CD14-positive monocyte (primary cell): ENCODE data around the gene DUS2. TPM values are rescaled to one million over a fixed set of nuclear protein-coding genes. Genes with fewer than 3 reads are reported as not detected.

Experiments used
- DNase-seq, 3 donors: peaks; one replicate each; pipeline ENCODE4 v3.0.0-alpha.2; 2011 to 2022
- H2AFZ ChIP-seq: 2 replicates; pipeline ENCODE4 v1.6.0; 2012; ENCODE audit warnings: mild to moderate bottlenecking, low read depth, low read length, inconsistent platforms; ENCODE audit not compliant: insufficient read depth, poor library complexity, severe bottlenecking
- H3K27ac ChIP-seq, 2 donors: 1 replicate in 1 of 2; 2 replicates in 1 of 2; pipeline ENCODE4 v1.5.1; 2012 to 2013; ENCODE audit warnings: low read length in 2 of 2, control low read depth in 1 of 2, inconsistent platforms in 1 of 2, low read depth in 1 of 2, mild to moderate bottlenecking in 1 of 2
- H3K27me3 ChIP-seq, 2 donors: one replicate each; pipeline versions ENCODE4 v1.6.0 to v1.6.1; 2011 to 2013; ENCODE audit warnings: low read length in 2 of 2; ENCODE audit not compliant: control insufficient read depth in 2 of 2, insufficient read depth in 2 of 2
- H3K36me3 ChIP-seq, 2 donors: replicated peaks in 1 of 2; 1 replicate in 1 of 2; 2 replicates in 1 of 2; pipeline versions ENCODE4 v1.5.1 to v1.6.1; 2012 to 2013; ENCODE audit warnings: low read length in 2 of 2, control low read depth in 1 of 2, inconsistent platforms in 1 of 2, mild to moderate bottlenecking in 1 of 2; ENCODE audit not compliant: insufficient read depth in 2 of 2, control insufficient read depth in 1 of 2
- H3K4me1 ChIP-seq, 2 donors: 1 replicate in 1 of 2; 2 replicates in 1 of 2; pipeline versions ENCODE4 v1.5.1 to v1.6.1; 2012 to 2013; ENCODE audit warnings: low read length in 2 of 2, control low read depth in 1 of 2, inconsistent platforms in 1 of 2, mild to moderate bottlenecking in 1 of 2, moderate library complexity in 1 of 2; ENCODE audit not compliant: insufficient read depth in 2 of 2, control insufficient read depth in 1 of 2
- H3K4me2 ChIP-seq: replicated peaks from 2 replicates; pipeline ENCODE3; 2012; ENCODE audit warnings: low read length, moderate library complexity, mild to moderate bottlenecking; ENCODE audit not compliant: poor library complexity, severe bottlenecking; ENCODE audit errors: extremely low read depth
- H3K4me3 ChIP-seq, 3 experiments: fragments of 200-600 bp in 1 of 3; sonication (generic) in 1 of 3; replicated peaks in 1 of 3; 1 replicate in 2 of 3; 2 replicates in 1 of 3; pipeline ENCODE4 v1.5.1; 2011 to 2013; ENCODE audit warnings: low read length in 3 of 3, mild to moderate bottlenecking in 3 of 3, control low read depth in 2 of 3, low read depth in 2 of 3, inconsistent platforms in 1 of 3, moderate library complexity in 1 of 3
- H3K79me2 ChIP-seq: 2 replicates; pipeline ENCODE4 v1.6.0; 2012; ENCODE audit warnings: mild to moderate bottlenecking, control low read depth, inconsistent platforms, low read length, moderate library complexity; ENCODE audit not compliant: insufficient read depth
- H3K9ac ChIP-seq: 2 replicates; pipeline ENCODE4 v1.6.0; 2017; ENCODE audit warnings: low read length, mild to moderate bottlenecking; ENCODE audit not compliant: insufficient read depth, poor library complexity, severe bottlenecking
- H3K9me3 ChIP-seq, 2 donors: replicated peaks in 1 of 2; 1 replicate in 1 of 2; 2 replicates in 1 of 2; pipeline versions ENCODE4 v1.5.1 to v1.6.1; 2012 to 2013; ENCODE audit warnings: low read length in 2 of 2, control low read depth in 1 of 2; ENCODE audit not compliant: control insufficient read depth in 1 of 2, insufficient read depth in 1 of 2
- H4K20me1 ChIP-seq: 2 replicates; pipeline ENCODE4 v1.6.0; 2012; ENCODE audit warnings: mild to moderate bottlenecking, low read length, control low read depth, moderate library complexity; ENCODE audit not compliant: insufficient read depth
- H3K27ac Mint-ChIP-seq, 7 donors: one replicate each; pipeline ENCODE4 v1.8.0; 2020; ENCODE audit warnings: mild to moderate bottlenecking in 7 of 7, mixed read lengths in 7 of 7, moderate library complexity in 6 of 7, inconsistent platforms in 2 of 7
- H3K27me3 Mint-ChIP-seq, 3 donors: one replicate each; pipeline ENCODE4 v1.8.0; 2021 to 2022; ENCODE audit warnings: low read depth in 3 of 3, mild to moderate bottlenecking in 3 of 3, mixed read lengths in 3 of 3, moderate library complexity in 3 of 3, inconsistent platforms in 1 of 3
- H3K36me3 Mint-ChIP-seq, 2 donors: one replicate each; pipeline ENCODE4 v1.8.0; 2020; ENCODE audit warnings: mixed read lengths in 2 of 2, inconsistent platforms in 1 of 2, mild to moderate bottlenecking in 1 of 2
- H3K4me1 Mint-ChIP-seq: one replicate; pipeline ENCODE4 v1.8.0; 2020; ENCODE audit warnings: mild to moderate bottlenecking, mixed read lengths
- H3K4me3 Mint-ChIP-seq, 2 donors: one replicate each; pipeline ENCODE4 v1.8.0; 2020; ENCODE audit warnings: mild to moderate bottlenecking in 2 of 2, mixed read lengths in 2 of 2, moderate library complexity in 1 of 2
- H3K9me3 Mint-ChIP-seq, 7 donors: one replicate each; pipeline ENCODE4 v1.8.0; 2020 to 2022; ENCODE audit warnings: mixed read lengths in 7 of 7, mild to moderate bottlenecking in 6 of 7, moderate library complexity in 6 of 7, inconsistent platforms in 2 of 7
- CTCF ChIP-seq: fragments of 200-600 bp; IDR thresholded peaks from one replicate; pipeline ENCODE4 v1.8.0; 2022; ENCODE audit warnings: antibody characterized with exemption, mild to moderate bottlenecking
- WGBS: methylation state at CpG from one replicate; pipeline ENCODE4 v1.1.5; 2013; ENCODE audit warnings: missing lambda C conversion rate; ENCODE audit not compliant: insufficient coverage; 5-methylcytosine and 5-hydroxymethylcytosine counted together
- intact Hi-C, 2 donors: fragments of 100-400 bp; cut with micrococcal nuclease; formaldehyde crosslinking; loops; one replicate each; pipeline versions ENCODE4 v1.15.0 to v1.15.1; 2023
- polyA plus RNA-seq, 3 donors: library from polyadenylated mRNA; depleted of rRNA in 1 of 3; unstranded in 2 of 3; stranded (reverse) in 1 of 3; fragments of 300-500 nt in 2 of 3; fragments of >200 nt in 1 of 3; fragmentation: Illumina TruSeq in 2 of 3; gene quantifications; 1 replicate in 2 of 3; 2 replicates in 1 of 3; pipeline ENCODE4 v1.2.3, GENCODE V29; 2012 to 2021

Gene DUS2
- polyA plus RNA-seq, 3 donors: 18.4 to 40.7 (median 33.2) TPM

- H3K79me2 ChIP-seq: peaks cover 32% of the 10 kb centered on the region
- no peak overlapping the region for H3K27ac ChIP-seq
- H3K27me3 Mint-ChIP-seq: peaks cover 0 to 4% (median 0%) of the 10 kb centered on the region in 3 donors
- DNase-seq: no peak
- no peak overlapping the region for H3K9ac ChIP-seq
- H3K36me3 ChIP-seq: peaks cover 4 to 12% of the 10 kb centered on the region in 2 donors
- intact Hi-C loops: no loop called here
- H3K9me3 ChIP-seq: no peaks in the 10 kb centered on the region
- no peak overlapping the region for H2AFZ ChIP-seq
- H3K4me3 ChIP-seq: no peak overlapping the region
- no peak overlapping the region for H3K4me3 Mint-ChIP-seq
- H3K27ac Mint-ChIP-seq: peak overlapping the region in 3 of 7 donors; percentile 5 to 65 (median 40)
- 100% methylated on average over 3 of the region's 8 CpGs for WGBS
- TF ChIP-seq CTCF: no peak
- no peak overlapping the region for H3K4me2 ChIP-seq
- peaks cover 25% of the 10 kb centered on the region for H3K4me1 Mint-ChIP-seq
- H3K27me3 ChIP-seq: no peaks in the 10 kb centered on the region
- H3K9me3 Mint-ChIP-seq: no peaks in the 10 kb centered on the region
- no peaks in the 10 kb centered on the region for H4K20me1 ChIP-seq
- H3K36me3 Mint-ChIP-seq: peaks cover 9 to 15% of the 10 kb centered on the region in 2 donors
- peaks cover 24 to 27% of the 10 kb centered on the region in 2 donors for H3K4me1 ChIP-seq
Observed at GRCh38 chr16:68019167-68019680, 3.9 kb upstream of the DUS2 start.

- Histone ChIP-seq H3K27ac (peak overlapping the region in 1 of 2 donors; percentile 95), H3K79me2 (peaks cover 42% of the 10 kb centered on the region), H3K9ac (no peak overlapping the region), H4K20me1 (no peaks in the 10 kb centered on the region), H3K36me3 (peaks cover 7 to 23% of the 10 kb centered on the region in 2 donors), H3K27me3 (no peaks in the 10 kb centered on the region), H2AFZ (no peak overlapping the region), H3K4me1 (peaks cover 25 to 30% of the 10 kb centered on the region in 2 donors), H3K9me3 (no peaks in the 10 kb centered on the region), H3K4me2 (peak overlapping the region; percentile 98), H3K4me3 (peak overlapping the region in 1 of 3 experiments; percentile 96)
- peaks cover 0 to 2% (median 0%) of the 10 kb centered on the region in 3 donors for H3K27me3 Mint-ChIP-seq
- 92% methylated on average over 8 of the region's 10 CpGs for WGBS
- no peak for TF ChIP-seq CTCF
- DNase-seq: no peak
- H3K4me3 Mint-ChIP-seq: peak overlapping the region in 1 of 2 donors; percentile 39
- no peaks in the 10 kb centered on the region for H3K9me3 Mint-ChIP-seq
- intact Hi-C loops: no loop called here
- H3K4me1 Mint-ChIP-seq: peaks cover 25% of the 10 kb centered on the region
- H3K36me3 Mint-ChIP-seq: peaks cover 16 to 26% of the 10 kb centered on the region in 2 donors
- peak overlapping the region in 4 of 7 donors; percentile 32 to 96 (median 54) for H3K27ac Mint-ChIP-seq
Observed at GRCh38 chr16:68021490-68021889, 1.6 kb upstream of the DUS2 start.
